Ascending aorta (tissue), 2 donors: ENCODE data around the gene ABLIM2. TPM values are rescaled to one million over a fixed set of nuclear protein-coding genes. Genes with fewer than 3 reads are reported as not detected.

ENCODE experiments used
- DNase-seq, 2 donors: peaks; one replicate each; pipeline ENCODE4 v3.0.0-alpha.2; 2019; ENCODE audit warnings: low spot score in 2 of 2
- H3K27ac ChIP-seq, 2 donors: fragments of 200-600 bp; sonication (generic); one replicate each; pipeline ENCODE4 v1.5.1; 2016 to 2017; ENCODE audit warnings: mild to moderate bottlenecking in 1 of 2
- H3K27me3 ChIP-seq: fragments of 200-600 bp; sonication (generic); one replicate; pipeline ENCODE4 v1.5.1; 2017
- H3K36me3 ChIP-seq, 2 donors: fragments of 200-600 bp; sonication (generic); one replicate each; pipeline ENCODE4 v1.5.1; 2016
- H3K4me1 ChIP-seq, 2 donors: fragments of 200-600 bp; sonication (generic); one replicate each; pipeline ENCODE4 v1.5.1; 2016 to 2017; ENCODE audit warnings: mild to moderate bottlenecking in 1 of 2
- H3K4me3 ChIP-seq, 2 donors: fragments of 200-600 bp; sonication (generic); one replicate each; pipeline ENCODE4 v1.5.1; 2016 to 2017; ENCODE audit warnings: mild to moderate bottlenecking in 1 of 2
- H3K9me3 ChIP-seq, 2 donors: fragments of 200-600 bp; sonication (generic); one replicate each; pipeline ENCODE4 v1.5.1; 2016
- intact Hi-C: fragments of 100-400 bp; cut with DNase I; formaldehyde crosslinking; loops from one replicate; pipeline ENCODE4 v1.15.1; 2023
- total RNA-seq: library from RNA; depleted of rRNA; stranded (reverse); fragments of >200 nt; gene quantifications from one replicate; pipeline ENCODE4 v1.1.0, GENCODE V29; 2016
- TF ChIP-seq, protein P1 (sequence below), 3 experiments: fragments of 200-600 bp in 2 of 3; fragments of 450-650 bp in 1 of 3; sonication (generic) in 2 of 3; IDR thresholded peaks; one replicate each; pipeline ENCODE4 v1.5.1; 2016 to 2019; ENCODE audit warnings: antibody characterized with exemption in 3 of 3, mild to moderate bottlenecking in 1 of 3, moderate library complexity in 1 of 3

The ABLIM2 gene
- 30.8 TPM for total RNA-seq

DNA sequence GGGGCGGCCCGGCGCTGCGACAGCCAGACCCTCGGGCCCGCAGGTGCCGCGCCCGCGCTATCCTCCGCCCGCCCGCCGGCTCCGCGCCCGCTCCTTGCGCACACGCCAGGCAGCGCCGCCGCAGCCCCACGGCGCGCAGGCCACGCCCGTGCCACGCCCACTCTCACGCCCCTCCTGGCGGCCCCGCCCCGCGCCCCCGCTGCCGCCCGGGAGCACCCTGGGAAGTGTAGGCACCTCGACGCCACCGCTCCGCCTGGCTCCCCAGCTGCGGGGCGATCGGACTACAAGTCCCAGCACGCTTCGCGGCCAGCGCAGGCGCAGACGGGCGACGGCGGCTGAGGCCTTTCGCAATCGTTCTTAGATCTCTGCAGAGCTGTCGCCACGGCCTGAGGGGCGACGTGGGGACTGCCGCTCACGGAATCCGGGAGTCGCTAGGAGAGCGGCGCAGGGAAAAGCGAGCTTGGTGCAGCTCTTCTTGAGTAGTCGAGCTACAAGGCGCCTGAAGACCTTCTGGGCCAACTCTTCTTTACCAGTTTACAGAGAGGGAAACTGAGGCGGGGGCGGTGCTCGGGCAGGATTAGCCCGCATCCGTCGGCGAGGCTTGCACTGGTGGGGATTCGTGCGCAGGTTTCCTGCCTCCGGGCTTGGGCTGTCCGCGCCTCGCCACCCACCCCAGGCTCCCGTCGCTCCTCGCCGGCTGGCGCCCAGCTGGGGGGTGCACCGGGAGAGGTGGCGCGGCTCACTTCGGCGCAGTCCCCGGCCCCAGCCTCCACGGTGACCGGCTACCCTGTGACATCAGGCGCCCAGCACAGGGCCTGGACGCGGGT, at the start of gene ABLIM2:
ABLIM2 (minus strand) TSS at position 104 of the 827 bp plus-strand sequence. CDS start 124 bp downstream, outside the sequence.
- H3K27me3 ChIP-seq = no peaks in the 10 kb centered on the region
- DNase-seq = peak; percentile 92 to 99
- no peaks in the 10 kb centered on the region for H3K9me3 ChIP-seq
- peak within 1 kb of the TSS; percentile 36 to 50 for H3K27ac ChIP-seq
- intact Hi-C loops = loop anchor here (1.0 to 10.0 kb wide), 4 partner anchors 243 to 1377 kb away; partner anchors contain the start of gene KIAA0232
- peak within 1 kb of the TSS; percentile 86 to 94 for H3K4me3 ChIP-seq
- no peaks in the 10 kb centered on the region for H3K36me3 ChIP-seq
- TF ChIP-seq, protein P1, sequence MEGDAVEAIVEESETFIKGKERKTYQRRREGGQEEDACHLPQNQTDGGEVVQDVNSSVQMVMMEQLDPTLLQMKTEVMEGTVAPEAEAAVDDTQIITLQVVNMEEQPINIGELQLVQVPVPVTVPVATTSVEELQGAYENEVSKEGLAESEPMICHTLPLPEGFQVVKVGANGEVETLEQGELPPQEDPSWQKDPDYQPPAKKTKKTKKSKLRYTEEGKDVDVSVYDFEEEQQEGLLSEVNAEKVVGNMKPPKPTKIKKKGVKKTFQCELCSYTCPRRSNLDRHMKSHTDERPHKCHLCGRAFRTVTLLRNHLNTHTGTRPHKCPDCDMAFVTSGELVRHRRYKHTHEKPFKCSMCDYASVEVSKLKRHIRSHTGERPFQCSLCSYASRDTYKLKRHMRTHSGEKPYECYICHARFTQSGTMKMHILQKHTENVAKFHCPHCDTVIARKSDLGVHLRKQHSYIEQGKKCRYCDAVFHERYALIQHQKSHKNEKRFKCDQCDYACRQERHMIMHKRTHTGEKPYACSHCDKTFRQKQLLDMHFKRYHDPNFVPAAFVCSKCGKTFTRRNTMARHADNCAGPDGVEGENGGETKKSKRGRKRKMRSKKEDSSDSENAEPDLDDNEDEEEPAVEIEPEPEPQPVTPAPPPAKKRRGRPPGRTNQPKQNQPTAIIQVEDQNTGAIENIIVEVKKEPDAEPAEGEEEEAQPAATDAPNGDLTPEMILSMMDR (IDR thresholded peaks at IDR 0.05) = no peak
- H3K4me1 ChIP-seq = peaks cover 13 to 25% of the 10 kb centered on the region in 2 donors

DNA sequence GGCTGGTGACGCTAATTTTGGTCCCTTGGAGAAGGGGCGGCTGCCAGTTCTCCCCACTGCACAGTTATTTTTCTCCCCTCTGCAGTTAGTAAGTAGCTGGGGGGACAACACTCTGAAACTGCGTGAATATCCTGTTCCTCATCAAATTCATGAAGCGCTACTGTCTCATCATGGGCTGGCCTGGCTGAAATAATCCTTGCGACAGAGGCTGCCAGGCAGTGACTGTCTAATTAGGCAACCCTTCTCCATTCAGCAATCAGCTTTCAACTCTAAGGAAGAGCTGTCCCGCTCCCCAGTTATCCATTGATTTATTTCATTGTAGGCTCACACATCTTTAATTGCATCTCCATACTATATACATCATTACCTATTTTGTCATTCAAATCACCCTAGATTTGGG, 48.7 kb upstream of the ABLIM2 start:
- H3K27ac ChIP-seq = no peak overlapping the region
- no peaks in the 10 kb centered on the region for H3K36me3 ChIP-seq
- TF ChIP-seq, protein P1 (IDR thresholded peaks at IDR 0.05) = no peak
- no peaks in the 10 kb centered on the region for H3K27me3 ChIP-seq
- peaks cover 0 to 5% of the 10 kb centered on the region in 2 donors for H3K4me1 ChIP-seq
- H3K9me3 ChIP-seq = no peaks in the 10 kb centered on the region
- no peak for DNase-seq
- intact Hi-C loops = no loop called here
- no peak overlapping the region for H3K4me3 ChIP-seq

DNA sequence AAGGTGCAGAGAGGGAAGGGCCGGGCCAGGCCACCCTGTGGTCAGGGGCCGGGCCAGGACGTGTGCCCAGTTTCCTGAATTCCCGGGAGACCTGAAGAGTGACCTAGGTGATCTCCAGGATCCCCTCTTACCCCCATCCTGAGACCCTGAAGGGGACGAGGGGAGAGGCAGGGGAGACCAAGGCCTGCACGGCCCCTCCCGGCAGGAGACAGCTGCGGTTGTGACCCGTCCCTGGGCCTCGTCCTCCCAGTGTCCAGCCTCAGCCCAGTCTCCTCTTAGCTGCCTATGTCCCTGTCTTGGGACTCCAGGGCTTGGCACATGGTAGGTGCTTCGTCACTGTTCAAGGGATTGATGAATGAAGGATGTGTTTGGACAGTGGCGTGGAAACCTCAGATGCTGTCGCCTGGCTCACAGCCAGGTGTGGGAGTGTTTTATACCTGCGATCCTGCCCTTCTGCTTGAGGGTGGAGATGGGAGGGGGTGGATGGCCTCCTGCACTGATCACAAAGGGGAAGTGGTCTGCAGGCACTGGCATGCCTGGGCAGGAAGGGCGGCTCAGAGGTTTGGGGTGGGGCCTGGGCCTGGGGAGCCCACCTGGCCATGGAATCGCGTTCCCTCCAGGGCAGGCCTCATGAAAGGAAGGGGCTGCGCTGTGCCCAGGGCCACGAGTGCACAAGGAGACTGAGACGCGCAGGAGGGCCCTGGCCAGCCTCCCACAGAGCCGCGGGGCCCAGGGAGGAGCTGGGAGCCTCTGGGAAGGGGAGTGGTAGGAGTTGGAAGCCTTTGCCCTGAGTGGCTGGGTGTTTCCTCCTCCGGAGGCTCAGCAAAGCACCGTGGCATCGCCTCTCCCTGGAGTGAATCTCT, 47.4 kb upstream of the ABLIM2 start:
- H3K9me3 ChIP-seq = no peaks in the 10 kb centered on the region
- no peak for DNase-seq
- no peak overlapping the region for H3K27ac ChIP-seq
- intact Hi-C loops = no loop called here
- peaks cover 0 to 5% of the 10 kb centered on the region in 2 donors for H3K4me1 ChIP-seq
- H3K27me3 ChIP-seq = no peaks in the 10 kb centered on the region
- TF ChIP-seq, protein P1 (IDR thresholded peaks at IDR 0.05) = no peak
- H3K36me3 ChIP-seq = no peaks in the 10 kb centered on the region
- H3K4me3 ChIP-seq = no peak overlapping the region

DNA sequence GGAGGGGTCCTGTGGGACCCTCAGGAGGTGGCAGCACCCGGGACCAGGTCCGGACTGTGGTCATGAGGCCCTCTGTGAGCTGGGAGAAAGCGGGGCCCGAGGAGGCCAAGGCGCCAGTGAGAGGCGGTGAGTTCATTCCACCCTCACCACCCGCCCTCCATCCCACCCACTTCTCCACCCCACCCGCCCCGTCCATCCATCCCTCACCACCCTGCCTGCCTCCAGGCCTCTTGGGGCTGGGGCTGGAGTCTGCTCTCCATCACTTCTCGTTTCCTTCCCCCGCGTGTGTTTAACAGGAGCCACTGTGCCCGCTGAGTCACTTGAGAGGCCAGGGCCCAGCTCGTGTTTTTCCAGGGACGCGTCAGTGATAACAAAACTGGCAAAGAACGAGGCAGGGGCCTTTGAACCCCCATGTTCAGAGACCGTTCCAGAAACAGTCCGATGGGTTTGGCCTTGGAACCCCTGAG, 46.7 kb upstream of the ABLIM2 start:
- Histone ChIP-seq H3K4me1 (peaks cover 0 to 5% of the 10 kb centered on the region in 2 donors), H3K27ac (no peak overlapping the region), H3K27me3 (no peaks in the 10 kb centered on the region), H3K9me3 (no peaks in the 10 kb centered on the region), H3K4me3 (no peak overlapping the region), H3K36me3 (no peaks in the 10 kb centered on the region)
- TF ChIP-seq, protein P1 (IDR thresholded peaks at IDR 0.05) = no peak
- peak in 1 of 2 donors; percentile 77 for DNase-seq
- intact Hi-C loops = no loop called here

DNA sequence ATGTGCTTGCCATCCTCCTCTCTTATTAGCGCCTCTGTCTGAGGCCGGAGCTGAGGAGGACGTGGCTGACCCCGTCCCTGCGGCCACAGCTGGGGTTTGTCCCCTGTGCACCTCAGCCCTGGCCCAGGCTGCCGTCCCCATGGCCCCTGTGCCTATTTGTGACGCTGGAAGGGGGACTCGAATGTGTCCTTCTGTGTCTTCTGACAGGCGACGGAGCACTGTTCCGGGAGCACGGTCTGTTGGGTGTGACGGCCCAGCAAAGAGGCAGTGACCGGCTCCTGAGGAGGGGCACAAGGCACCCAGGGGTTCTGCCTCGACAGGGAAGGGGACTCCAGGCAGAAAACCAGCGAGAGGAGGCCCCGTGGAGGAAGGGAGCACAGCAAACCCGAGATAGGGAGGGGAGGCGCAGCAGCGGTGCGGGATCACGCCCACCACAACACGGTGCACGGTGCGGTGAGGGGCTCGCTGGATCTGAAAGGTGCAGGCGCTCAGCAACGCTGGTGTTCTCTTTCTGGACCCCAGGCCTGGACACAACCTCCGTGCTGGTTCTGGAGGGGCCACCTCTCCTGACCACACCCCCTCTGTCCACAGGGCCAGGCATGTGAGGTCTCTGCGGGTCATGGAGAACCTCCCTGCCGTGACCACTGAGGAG, 46.1 kb upstream of the ABLIM2 start:
- intact Hi-C loops = no loop called here

More for the DNA sequence above, 46.1 kb upstream of the ABLIM2 start:
- Histone ChIP-seq H3K36me3 (no peaks in the 10 kb centered on the region), H3K4me1 (peaks cover 0 to 6% of the 10 kb centered on the region in 2 donors), H3K27me3 (no peaks in the 10 kb centered on the region), H3K27ac (no peak overlapping the region), H3K9me3 (no peaks in the 10 kb centered on the region), H3K4me3 (no peak overlapping the region)
- no peak for DNase-seq
- TF ChIP-seq, protein P1 (IDR thresholded peaks at IDR 0.05) = no peak
